Activated CD8-positive, alpha-beta memory T cell treated with anti-CD3 and anti-CD28 coated beads, Interleukin-2, amount 10 ng/mL, durations not matched to agents 7 days and 5 days (primary cell): ENCODE results near the gene DNAH17. TPM values are rescaled to one million over a fixed set of nuclear protein-coding genes. Genes with fewer than 3 reads are reported as not detected.
"Not testable (repeated sequence)": the region's sequence is repeated elsewhere in the genome, so short reads cannot be mapped to it uniquely, and the experiment has no call there.

ENCODE experiments used
- ATAC-seq: fragments of 150-1000 bp; cut with Tn5 transposase; one replicate; pipeline ENCODE4 v1.10.0; 2021; ENCODE audit warnings: moderate library complexity
- CTCF ChIA-PET: fragments of 350-600 bp; sonication (Branson Sonifier 250); formaldehyde crosslinking; loops from one replicate; lab custom pipeline; 2021; ENCODE audit warnings: antibody characterized with exemption; lab: Charles Lee
- DNase-seq: peaks from one replicate; pipeline ENCODE4 v3.0.0-alpha.2; 2020
- H3K27ac Mint-ChIP-seq: one replicate; pipeline ENCODE4 v1.8.0; 2021; ENCODE audit warnings: mild to moderate bottlenecking, mixed read lengths
- H3K27me3 Mint-ChIP-seq: one replicate; pipeline ENCODE4 v1.8.0; 2021; ENCODE audit warnings: mixed read lengths
- H3K36me3 Mint-ChIP-seq: one replicate; pipeline ENCODE4 v1.8.0; 2021; ENCODE audit warnings: mild to moderate bottlenecking, mixed read lengths
- H3K4me1 Mint-ChIP-seq: one replicate; pipeline ENCODE4 v1.8.0; 2021; ENCODE audit warnings: mixed read lengths
- H3K4me3 Mint-ChIP-seq: one replicate; pipeline ENCODE4 v1.8.0; 2021; ENCODE audit warnings: mild to moderate bottlenecking, moderate library complexity, mixed read lengths
- H3K9me3 Mint-ChIP-seq: one replicate; pipeline ENCODE4 v1.8.0; 2022; ENCODE audit warnings: low read depth, mixed read lengths
- total RNA-seq, 2 experiments: library from RNA; stranded (reverse); gene quantifications; one replicate each; pipeline ENCODE4 v1.2.3, GENCODE V29; 2021

The DNAH17 gene
- total RNA-seq, 2 experiments from 2014 or later, result 0.26 TPM; not detected in 1

GRCh38 chr17:78506454-78507309, 70.5 kb downstream of the DNAH17 start:
- H3K4me1 Mint-ChIP-seq, result no peaks in the 10 kb centered on the region
- no peak overlapping the region for H3K27ac Mint-ChIP-seq
- CTCF ChIA-PET, result no interaction called here

GRCh38 chr17:78504156-78504925, 72.9 kb downstream of the DNAH17 start:
- peaks cover 3% of the 10 kb centered on the region for H3K27me3 Mint-ChIP-seq
- no peak overlapping the region for H3K27ac Mint-ChIP-seq
- H3K9me3 Mint-ChIP-seq, result no peaks in the 10 kb centered on the region
- H3K36me3 Mint-ChIP-seq, result no peaks in the 10 kb centered on the region
- no peak for ATAC-seq
- H3K4me3 Mint-ChIP-seq, result no peak overlapping the region
- no peaks in the 10 kb centered on the region for H3K4me1 Mint-ChIP-seq
- CTCF ChIA-PET, result no interaction called here
- no peak for DNase-seq

More at GRCh38 chr17:78506454-78507309, 70.5 kb downstream of the DNAH17 start:
- no peak overlapping the region for H3K4me3 Mint-ChIP-seq
- no peaks in the 10 kb centered on the region for H3K9me3 Mint-ChIP-seq
- no peak for DNase-seq
- H3K36me3 Mint-ChIP-seq, result no peaks in the 10 kb centered on the region
- no peak for ATAC-seq
- peaks cover 3% of the 10 kb centered on the region for H3K27me3 Mint-ChIP-seq

GRCh38 chr17:78503388-78503787, 73.8 kb downstream of the DNAH17 start:
- CTCF ChIA-PET, result interaction anchor here (0.6 kb wide), 1 partner anchor 296 kb away, joined by 3 read pairs; no protein-coding TSS in a partner anchor
- H3K4me1 Mint-ChIP-seq, ATAC-seq, H3K36me3 Mint-ChIP-seq, DNase-seq, H3K27ac Mint-ChIP-seq, H3K9me3 Mint-ChIP-seq, H3K4me3 Mint-ChIP-seq, H3K27me3 Mint-ChIP-seq: not testable (repeated sequence)

GRCh38 chr17:78502611-78503148, 74.5 kb downstream of the DNAH17 start:
- no peaks in the 10 kb centered on the region for H3K4me1 Mint-ChIP-seq
- CTCF ChIA-PET, result no interaction called here
- DNase-seq, result no peak
- no peaks in the 10 kb centered on the region for H3K9me3 Mint-ChIP-seq
- no peaks in the 10 kb centered on the region for H3K36me3 Mint-ChIP-seq
- no peak for ATAC-seq
- H3K4me3 Mint-ChIP-seq, result no peak overlapping the region
- no peak overlapping the region for H3K27ac Mint-ChIP-seq
- H3K27me3 Mint-ChIP-seq, result no peaks in the 10 kb centered on the region

- H3K27ac Mint-ChIP-seq, result no peak overlapping the region
- H3K4me3 Mint-ChIP-seq, result no peak overlapping the region
- ATAC-seq, result no peak
- no peaks in the 10 kb centered on the region for H3K4me1 Mint-ChIP-seq
- DNase-seq, result no peak
- no peaks in the 10 kb centered on the region for H3K27me3 Mint-ChIP-seq
- H3K9me3 Mint-ChIP-seq, result no peaks in the 10 kb centered on the region
- H3K36me3 Mint-ChIP-seq, result no peaks in the 10 kb centered on the region
- CTCF ChIA-PET, result no interaction called here
Measured at GRCh38 chr17:78501241-78502036, 75.8 kb downstream of the DNAH17 start.

GRCh38 chr17:78500806-78501205, 76.4 kb downstream of the DNAH17 start:
- Mint-ChIP-seq H3K4me1 (no peaks in the 10 kb centered on the region), H3K36me3 (no peaks in the 10 kb centered on the region)
- no peak for DNase-seq

GRCh38 chr17:78499715-78500540, 77.3 kb downstream of the DNAH17 start:
- Mint-ChIP-seq H3K4me1 (no peaks in the 10 kb centered on the region), H3K36me3 (no peaks in the 10 kb centered on the region)
- no peak for DNase-seq

More at GRCh38 chr17:78500806-78501205, 76.4 kb downstream of the DNAH17 start:
- Mint-ChIP-seq H3K9me3 (no peaks in the 10 kb centered on the region), H3K27me3 (no peaks in the 10 kb centered on the region), H3K4me3 (no peak overlapping the region), H3K27ac (no peak overlapping the region)
- no peak for ATAC-seq
- CTCF ChIA-PET, result no interaction called here

GRCh38 chr17:78498848-78499247, 78.3 kb downstream of the DNAH17 start:
- H3K4me3 Mint-ChIP-seq, result no peak overlapping the region
- H3K9me3 Mint-ChIP-seq, result no peaks in the 10 kb centered on the region
- H3K27me3 Mint-ChIP-seq, result no peaks in the 10 kb centered on the region
- no peaks in the 10 kb centered on the region for H3K36me3 Mint-ChIP-seq
- ATAC-seq, result no peak
- CTCF ChIA-PET, result no interaction called here
- H3K4me1 Mint-ChIP-seq, result no peaks in the 10 kb centered on the region
- DNase-seq, result no peak
- no peak overlapping the region for H3K27ac Mint-ChIP-seq

More at GRCh38 chr17:78499715-78500540, 77.3 kb downstream of the DNAH17 start:
- Mint-ChIP-seq H3K9me3 (no peaks in the 10 kb centered on the region), H3K27me3 (no peaks in the 10 kb centered on the region), H3K4me3 (no peak overlapping the region), H3K27ac (no peak overlapping the region)
- no peak for ATAC-seq
- CTCF ChIA-PET, result no interaction called here

- Mint-ChIP-seq H3K27me3 (no peaks in the 10 kb centered on the region), H3K4me3 (no peak overlapping the region), H3K9me3 (no peaks in the 10 kb centered on the region), H3K36me3 (no peaks in the 10 kb centered on the region), H3K4me1 (no peaks in the 10 kb centered on the region), H3K27ac (no peak overlapping the region)
- CTCF ChIA-PET, result interaction anchor here (0.6 to 0.9 kb wide), 6 partner anchors 13 to 413 kb away, joined by 3 to 4 read pairs (median 3); no protein-coding TSS in a partner anchor
- DNase-seq (peak; percentile 68), ATAC-seq (peak; percentile 70)
Measured at GRCh38 chr17:78497115-78497540, 80.1 kb downstream of the DNAH17 start.

GRCh38 chr17:78496311-78496710, 80.9 kb downstream of the DNAH17 start:
- Mint-ChIP-seq H3K27ac (no peak overlapping the region), H3K9me3 (no peaks in the 10 kb centered on the region), H3K27me3 (no peaks in the 10 kb centered on the region), H3K36me3 (no peaks in the 10 kb centered on the region), H3K4me1 (no peaks in the 10 kb centered on the region), H3K4me3 (no peak overlapping the region)
- no peak for ATAC-seq
- CTCF ChIA-PET, result interaction anchor here (0.6 to 0.7 kb wide), 3 partner anchors 96 to 412 kb away, joined by 3 read pairs; no protein-coding TSS in a partner anchor
- no peak for DNase-seq

GRCh38 chr17:78495634-78496033, 81.6 kb downstream of the DNAH17 start:
- H3K4me1 Mint-ChIP-seq, result no peaks in the 10 kb centered on the region
- H3K27ac Mint-ChIP-seq, result no peak overlapping the region
- CTCF ChIA-PET, result no interaction called here
- ATAC-seq, result no peak
- H3K36me3 Mint-ChIP-seq, result no peaks in the 10 kb centered on the region
- H3K4me3 Mint-ChIP-seq, result no peak overlapping the region
- no peak for DNase-seq
- H3K27me3 Mint-ChIP-seq, result no peaks in the 10 kb centered on the region
- H3K9me3 Mint-ChIP-seq, result no peaks in the 10 kb centered on the region

- no peaks in the 10 kb centered on the region for H3K36me3 Mint-ChIP-seq
- no peak overlapping the region for H3K27ac Mint-ChIP-seq
- H3K4me1 Mint-ChIP-seq, result no peaks in the 10 kb centered on the region
- no peak overlapping the region for H3K4me3 Mint-ChIP-seq
- CTCF ChIA-PET, result no interaction called here
- DNase-seq (no peak), ATAC-seq (no peak)
- H3K27me3 Mint-ChIP-seq, result no peaks in the 10 kb centered on the region
- no peaks in the 10 kb centered on the region for H3K9me3 Mint-ChIP-seq
Measured at GRCh38 chr17:78494696-78495330, 82.4 kb downstream of the DNAH17 start.
